Activated B cell treated with CpG ODN at 0.5 μM for 24 hours (primary cell): ENCODE results near the gene PLEKHA5. TPM values are rescaled to one million over a fixed set of nuclear protein-coding genes. Genes with fewer than 3 reads are reported as not detected.

Experiments used
- ATAC-seq: fragments of 200-7000 bp; cut with Tn5 transposase; one replicate; pipeline ENCODE4 v1.10.0; 2021; ENCODE audit warnings: low read depth, mild to moderate bottlenecking, moderate library complexity
- CTCF ChIA-PET: fragments of 350-600 bp; sonication (Branson Sonifier 250); formaldehyde crosslinking; loops from one replicate; lab custom pipeline; 2021; ENCODE audit warnings: antibody characterized with exemption; lab: Charles Lee
- POLR2A ChIA-PET: fragments of 350-600 bp; sonication (Branson Sonifier 250); formaldehyde crosslinking; loops from one replicate; lab custom pipeline; 2021; ENCODE audit warnings: antibody characterized with exemption; lab: Charles Lee
- DNase-seq: peaks from one replicate; pipeline ENCODE4 v3.0.0; 2022
- H3K27ac Mint-ChIP-seq: one replicate; pipeline ENCODE4 v1.8.0; 2020; ENCODE audit warnings: mixed read lengths
- H3K27me3 Mint-ChIP-seq: one replicate; pipeline ENCODE4 v1.8.0; 2021; ENCODE audit warnings: mixed read lengths
- H3K36me3 Mint-ChIP-seq: one replicate; pipeline ENCODE4 v1.8.0; 2021; ENCODE audit warnings: low read depth, mixed read lengths
- H3K4me1 Mint-ChIP-seq: one replicate; pipeline ENCODE4 v1.8.0; 2021; ENCODE audit warnings: mixed read lengths
- H3K4me3 Mint-ChIP-seq: one replicate; pipeline ENCODE4 v1.8.0; 2020; ENCODE audit warnings: mild to moderate bottlenecking, mixed read lengths
- H3K9me3 Mint-ChIP-seq: one replicate; pipeline ENCODE4 v1.8.0; 2020; ENCODE audit warnings: mixed read lengths
- intact Hi-C: fragments of 100-400 bp; cut with micrococcal nuclease; formaldehyde crosslinking; loops from one replicate; pipeline ENCODE4 v1.15.1; 2024
- total RNA-seq: library from RNA; stranded (reverse); gene quantifications from 2 replicates; pipeline ENCODE4 v1.2.3, GENCODE V29; 2022
- TF ChIP-seq, protein P1 (sequence below): fragments of 200-600 bp; IDR thresholded peaks from one replicate; pipeline ENCODE4 v1.8.0; 2022; ENCODE audit warnings: antibody characterized with exemption, mild to moderate bottlenecking

PLEKHA5 gene
- total RNA-seq, 1 donor from 2014 or later, result 0.11 TPM

DNA sequence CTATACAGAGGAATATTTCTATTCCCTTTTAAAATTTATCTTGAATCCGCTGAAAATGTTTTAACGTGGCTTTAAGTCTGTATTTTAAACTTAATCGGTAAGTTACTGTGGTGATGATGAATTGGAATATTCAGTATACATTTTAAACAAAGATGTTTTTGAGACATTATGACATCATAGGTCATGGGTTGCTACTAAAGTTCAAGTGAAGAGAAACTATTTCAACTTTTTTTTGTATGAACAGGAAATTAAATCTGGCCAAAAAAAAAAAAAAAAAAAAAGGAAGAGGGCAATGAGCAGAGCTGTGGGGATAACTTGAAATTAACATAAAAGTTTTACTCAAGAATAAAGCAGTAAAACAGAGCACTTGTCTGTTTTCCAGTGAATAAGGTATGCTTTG lies 109.0 kb downstream of the PLEKHA5 start:
- ATAC-seq, result no peak

DNA sequence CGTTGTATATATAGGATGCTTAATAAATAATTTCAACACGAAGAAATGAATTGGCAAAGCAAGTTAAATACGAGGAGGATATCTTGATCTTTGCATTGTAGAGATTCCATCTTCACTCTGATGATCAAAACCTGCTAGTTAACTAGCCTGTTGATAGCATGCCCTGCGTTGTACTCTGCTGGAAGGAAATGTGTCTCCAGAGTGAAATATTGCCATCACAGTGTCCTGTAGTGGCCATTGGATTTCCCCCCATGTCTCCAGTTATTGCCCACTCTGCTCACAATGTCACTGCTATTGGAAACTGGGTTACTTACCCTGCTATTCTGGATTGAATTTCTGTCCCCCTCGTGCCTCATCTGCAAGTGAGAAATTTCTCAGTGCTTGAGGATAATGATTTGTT lies 109.6 kb downstream of the PLEKHA5 start:
- TF ChIP-seq, protein P1, sequence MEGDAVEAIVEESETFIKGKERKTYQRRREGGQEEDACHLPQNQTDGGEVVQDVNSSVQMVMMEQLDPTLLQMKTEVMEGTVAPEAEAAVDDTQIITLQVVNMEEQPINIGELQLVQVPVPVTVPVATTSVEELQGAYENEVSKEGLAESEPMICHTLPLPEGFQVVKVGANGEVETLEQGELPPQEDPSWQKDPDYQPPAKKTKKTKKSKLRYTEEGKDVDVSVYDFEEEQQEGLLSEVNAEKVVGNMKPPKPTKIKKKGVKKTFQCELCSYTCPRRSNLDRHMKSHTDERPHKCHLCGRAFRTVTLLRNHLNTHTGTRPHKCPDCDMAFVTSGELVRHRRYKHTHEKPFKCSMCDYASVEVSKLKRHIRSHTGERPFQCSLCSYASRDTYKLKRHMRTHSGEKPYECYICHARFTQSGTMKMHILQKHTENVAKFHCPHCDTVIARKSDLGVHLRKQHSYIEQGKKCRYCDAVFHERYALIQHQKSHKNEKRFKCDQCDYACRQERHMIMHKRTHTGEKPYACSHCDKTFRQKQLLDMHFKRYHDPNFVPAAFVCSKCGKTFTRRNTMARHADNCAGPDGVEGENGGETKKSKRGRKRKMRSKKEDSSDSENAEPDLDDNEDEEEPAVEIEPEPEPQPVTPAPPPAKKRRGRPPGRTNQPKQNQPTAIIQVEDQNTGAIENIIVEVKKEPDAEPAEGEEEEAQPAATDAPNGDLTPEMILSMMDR, result no peak
- DNase-seq, result no peak
- intact Hi-C loops, result no loop called here
- Mint-ChIP-seq H3K36me3 (no peaks in the 10 kb centered on the region), H3K4me3 (no peak overlapping the region), H3K4me1 (no peaks in the 10 kb centered on the region), H3K27me3 (peaks cover 3% of the 10 kb centered on the region), H3K9me3 (no peaks in the 10 kb centered on the region), H3K27ac (no peak overlapping the region)
- ChIA-PET POLR2A (no interaction called here), CTCF (interaction anchor here (0.6 kb wide), 1 partner anchor 220 kb away, joined by 3 read pairs; no protein-coding TSS in a partner anchor)
- no peak for ATAC-seq

More for the DNA sequence above, 109.0 kb downstream of the PLEKHA5 start:
- TF ChIP-seq, protein P1, result no peak
- Mint-ChIP-seq H3K27ac (no peak overlapping the region), H3K9me3 (no peaks in the 10 kb centered on the region), H3K4me3 (no peak overlapping the region), H3K27me3 (peaks cover 3% of the 10 kb centered on the region), H3K4me1 (no peaks in the 10 kb centered on the region), H3K36me3 (no peaks in the 10 kb centered on the region)
- intact Hi-C loops, result no loop called here
- ChIA-PET CTCF (interaction anchor here (0.6 kb wide), 1 partner anchor 220 kb away, joined by 3 read pairs; no protein-coding TSS in a partner anchor), POLR2A (no interaction called here)
- DNase-seq, result no peak

DNA sequence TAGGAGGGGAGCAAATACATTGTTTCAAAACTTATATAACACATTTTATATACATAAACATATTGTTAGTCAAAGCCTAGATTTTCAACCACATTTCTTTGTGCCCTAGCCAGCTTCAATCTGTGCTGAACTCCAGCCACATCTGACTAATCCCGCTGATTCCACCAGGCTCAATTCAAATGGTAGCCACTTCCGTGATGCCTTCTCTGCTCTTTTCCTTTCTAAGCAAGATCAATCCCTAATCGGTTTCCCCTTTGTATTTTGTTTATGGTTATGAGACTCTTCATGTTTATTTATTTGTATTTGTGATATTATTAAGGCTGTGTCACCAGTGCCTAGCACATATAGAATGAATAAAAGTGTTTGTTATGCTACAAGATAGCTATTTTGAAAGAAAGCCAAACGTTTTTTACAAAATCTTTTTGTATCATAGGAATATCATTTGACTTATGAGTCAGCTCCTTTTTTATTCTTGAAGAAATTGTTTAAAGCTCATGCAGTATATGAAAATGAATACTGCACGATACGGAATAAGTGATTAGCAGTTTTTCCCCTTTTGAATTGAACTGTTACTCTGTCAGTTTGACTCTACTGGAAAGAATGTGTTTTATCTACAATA lies 110.2 kb downstream of the PLEKHA5 start:
- no peak for ATAC-seq
- TF ChIP-seq, protein P1, result no peak
- H3K4me3 Mint-ChIP-seq, result no peak overlapping the region
- no peaks in the 10 kb centered on the region for H3K4me1 Mint-ChIP-seq
- intact Hi-C loops, result no loop called here
- H3K9me3 Mint-ChIP-seq, result no peaks in the 10 kb centered on the region
- POLR2A ChIA-PET, result interaction anchor here (0.6 kb wide), 1 partner anchor 107 kb away, joined by 6 read pairs; no protein-coding TSS in a partner anchor
- CTCF ChIA-PET, result no interaction called here
- H3K27ac Mint-ChIP-seq, result no peak overlapping the region
- no peaks in the 10 kb centered on the region for H3K36me3 Mint-ChIP-seq
- no peak for DNase-seq
- peaks cover 3% of the 10 kb centered on the region for H3K27me3 Mint-ChIP-seq

DNA sequence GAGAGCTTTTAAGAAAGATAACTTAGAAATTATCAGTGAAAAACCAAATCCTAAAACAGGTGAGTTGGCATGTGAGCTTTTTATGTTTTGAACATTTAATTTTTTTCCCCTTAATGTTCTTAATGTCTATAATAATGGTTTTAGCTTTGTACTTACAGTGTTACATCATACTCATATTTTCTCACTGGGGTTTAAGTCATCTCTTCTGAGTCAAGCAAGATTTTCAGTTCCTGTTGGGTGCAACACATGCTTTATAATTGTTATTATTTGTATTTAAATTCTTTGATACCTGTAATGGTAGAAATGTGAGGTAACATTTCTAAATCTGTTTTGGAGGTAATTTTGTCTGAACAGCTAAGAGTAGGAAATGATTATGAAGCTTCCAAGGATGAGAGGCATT lies 113.0 kb downstream of the PLEKHA5 start:
- Mint-ChIP-seq H3K36me3 (no peaks in the 10 kb centered on the region), H3K27ac (no peak overlapping the region), H3K9me3 (no peaks in the 10 kb centered on the region), H3K4me3 (no peak overlapping the region), H3K27me3 (peaks cover 3% of the 10 kb centered on the region), H3K4me1 (no peaks in the 10 kb centered on the region)
- intact Hi-C loops, result no loop called here
- ATAC-seq (no peak), DNase-seq (no peak)
- CTCF ChIA-PET, result no interaction called here
- POLR2A ChIA-PET, result no interaction called here
- TF ChIP-seq, protein P1, result no peak

DNA sequence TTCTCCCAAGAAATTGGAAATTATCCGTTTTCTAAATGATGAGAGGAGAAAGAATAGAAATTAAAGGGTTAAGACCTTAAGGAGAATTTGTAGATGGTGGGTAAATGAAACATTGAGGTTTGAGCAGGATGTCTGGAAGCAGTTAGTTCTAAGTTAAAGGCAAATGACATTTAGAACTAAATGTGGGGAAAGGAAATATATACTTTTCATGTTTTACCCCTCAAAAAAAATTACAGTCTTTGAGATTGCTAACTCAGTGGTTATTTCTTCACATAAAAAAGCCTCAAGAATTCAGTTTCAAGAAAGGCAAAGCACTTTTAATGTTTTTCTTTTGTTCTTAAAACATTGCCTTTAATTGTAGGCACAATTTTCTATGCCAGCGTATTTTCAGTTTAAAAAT lies 114.0 kb downstream of the PLEKHA5 start:
- CTCF ChIA-PET, result no interaction called here
- no peak for ATAC-seq
- intact Hi-C loops, result no loop called here
- Mint-ChIP-seq H3K27ac (no peak overlapping the region), H3K27me3 (peaks cover 3% of the 10 kb centered on the region), H3K4me1 (no peaks in the 10 kb centered on the region), H3K9me3 (no peaks in the 10 kb centered on the region), H3K4me3 (no peak overlapping the region), H3K36me3 (no peaks in the 10 kb centered on the region)
- DNase-seq, result no peak
- POLR2A ChIA-PET, result no interaction called here
- TF ChIP-seq, protein P1, result no peak
